Activated naive CD4-positive, alpha-beta T cell treated with Interleukin-2 at 50 U/mL for 16 hours (primary cell): Measurements from ENCODE around the gene L2HGDH.

Experiments
- DNase-seq: peaks from one replicate; pipeline ENCODE4 v3.0.0-alpha.2; 2020

The L2HGDH gene

DNA sequence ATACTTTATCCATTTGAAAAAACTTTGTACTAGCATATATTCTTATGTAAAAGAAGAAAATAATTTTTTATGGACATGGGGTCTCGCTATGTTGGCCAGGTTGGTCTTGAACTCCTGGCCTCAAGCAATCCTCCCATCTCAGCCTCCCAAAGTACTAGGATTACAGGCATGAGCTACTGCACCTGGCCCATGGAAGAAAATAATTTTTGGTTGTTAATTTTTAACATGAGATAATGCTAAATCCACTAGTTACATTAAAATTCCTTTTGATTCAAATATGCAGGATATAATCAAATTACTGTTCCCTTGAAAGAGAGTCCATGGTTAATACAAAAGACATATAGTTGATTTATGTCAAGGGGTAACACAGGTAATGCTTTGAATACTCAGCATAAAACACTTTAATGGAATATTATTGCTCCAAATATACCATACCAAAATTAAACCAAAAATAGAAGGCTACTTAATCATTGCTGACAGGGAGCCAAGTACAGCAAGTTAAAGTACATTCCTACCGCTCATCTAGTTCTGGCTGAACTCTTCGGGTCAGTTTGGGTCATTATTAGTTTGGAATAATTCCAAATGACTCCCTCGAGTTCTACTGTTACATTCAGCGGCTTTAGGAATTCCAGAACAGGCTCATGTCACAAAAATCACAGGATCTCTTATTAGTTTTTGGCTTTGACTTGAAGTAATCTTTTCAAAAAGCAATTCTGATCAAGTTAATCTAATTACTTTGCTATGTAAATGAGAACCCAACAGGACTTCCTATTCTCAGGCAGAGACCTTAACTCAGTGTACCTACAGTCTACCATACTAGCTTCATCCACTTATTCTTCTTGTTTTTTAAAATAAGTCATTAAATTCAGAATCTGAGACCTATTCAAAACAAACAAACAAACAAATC is 86.7 kb downstream of the L2HGDH start:
- no peak for DNase-seq

DNA sequence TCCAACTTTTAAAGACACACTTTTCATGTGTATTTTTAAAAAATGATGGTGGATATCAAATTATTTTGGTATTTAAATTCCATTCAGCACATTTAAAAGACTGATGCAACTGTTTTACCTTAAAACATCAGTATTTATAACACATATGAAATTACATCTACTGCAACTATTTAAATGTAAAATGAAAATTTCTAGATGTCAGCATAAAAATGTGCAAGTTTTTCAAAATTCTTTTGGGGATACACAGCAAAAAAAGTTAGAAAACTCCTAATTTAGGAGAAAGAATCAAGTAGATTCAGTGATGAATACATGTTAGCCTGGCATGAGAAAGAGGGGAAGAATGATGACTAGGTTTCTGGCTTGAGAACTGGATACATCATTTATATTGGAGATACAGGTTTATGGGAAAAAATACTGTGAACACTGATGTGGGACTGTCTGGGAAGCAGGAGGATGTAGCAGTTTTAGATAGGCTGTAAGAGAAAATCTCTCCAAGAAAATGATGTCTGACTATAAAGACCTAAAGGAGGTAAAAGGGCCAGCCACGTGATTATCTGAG is 89.9 kb downstream of the L2HGDH start:
- no peak for DNase-seq

DNA sequence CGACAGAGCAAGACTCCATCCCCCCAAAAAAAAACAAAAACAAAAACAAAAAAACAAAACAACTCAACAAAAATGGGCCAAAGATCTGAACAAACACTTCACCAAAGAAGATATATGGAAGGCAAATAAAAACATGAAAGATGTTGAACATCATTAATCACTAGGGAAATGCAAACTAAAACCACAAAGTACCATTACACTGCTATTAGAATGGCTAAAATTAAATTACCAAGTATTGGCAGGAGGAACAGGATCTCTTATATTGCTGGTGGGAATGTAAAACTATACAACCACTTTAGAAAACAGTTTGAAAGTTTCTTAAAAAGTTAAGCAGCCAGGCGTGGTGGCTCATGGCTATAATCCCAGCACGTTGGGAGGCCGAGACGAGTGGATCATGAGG is 93.5 kb downstream of the L2HGDH start:
- DNase-seq = no peak

DNA sequence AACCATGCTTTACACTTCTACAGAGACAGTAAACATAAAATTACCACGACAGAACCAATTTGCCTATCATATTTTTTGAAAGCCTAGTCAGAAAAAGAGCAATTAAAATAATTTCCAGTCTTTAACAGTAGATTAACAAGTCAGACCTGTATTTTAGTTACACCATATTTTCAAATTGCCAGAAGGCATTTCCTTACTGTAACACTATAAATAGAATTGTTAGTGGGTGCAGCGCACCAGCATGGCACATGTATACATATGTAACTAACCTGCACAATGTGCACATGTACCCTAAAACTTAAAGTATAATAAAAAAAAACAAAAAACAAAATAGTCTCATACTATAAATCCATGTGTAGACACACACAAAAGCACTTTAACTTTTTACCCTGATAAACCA is 96.6 kb downstream of the L2HGDH start:
- no peak for DNase-seq

DNA sequence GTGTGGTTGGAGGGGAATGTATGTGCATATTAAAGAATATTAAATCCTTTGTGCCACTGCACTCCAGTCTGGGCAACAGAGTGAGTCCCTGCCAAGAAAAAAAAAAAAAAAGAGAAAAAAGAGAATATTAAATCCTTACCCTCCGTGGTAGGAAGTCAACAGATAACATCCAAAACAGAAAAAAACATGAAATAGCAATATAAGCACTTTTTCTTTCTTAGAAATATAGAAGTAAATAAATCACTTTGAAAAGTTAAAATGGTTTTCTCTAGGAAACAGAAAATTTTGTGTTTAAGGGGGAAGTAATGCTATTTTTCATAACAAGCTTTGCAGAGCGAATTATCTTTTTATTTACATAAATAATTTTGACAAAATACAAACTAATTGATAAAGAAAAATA is 98.2 kb downstream of the L2HGDH start:
- DNase-seq = no peak

DNA sequence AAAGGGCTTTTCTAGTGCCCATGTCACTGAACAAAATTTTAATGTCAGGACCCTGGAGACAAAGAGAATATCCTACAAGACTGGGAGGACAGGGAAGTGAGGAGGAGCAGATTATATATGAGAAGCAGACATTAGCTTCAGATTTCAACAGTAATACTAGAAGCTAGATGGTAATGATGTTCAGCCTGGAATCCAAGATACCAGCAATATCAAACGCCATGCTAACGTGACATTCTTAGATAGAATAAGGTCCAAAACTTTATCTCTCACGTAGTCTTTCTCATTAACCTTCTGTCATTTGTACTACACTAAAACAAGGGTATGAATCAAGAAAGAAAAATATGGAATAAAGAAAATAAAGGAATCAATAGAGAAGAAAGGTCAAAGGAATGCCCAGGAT is 99.3 kb downstream of the L2HGDH start:
- no peak for DNase-seq

DNA sequence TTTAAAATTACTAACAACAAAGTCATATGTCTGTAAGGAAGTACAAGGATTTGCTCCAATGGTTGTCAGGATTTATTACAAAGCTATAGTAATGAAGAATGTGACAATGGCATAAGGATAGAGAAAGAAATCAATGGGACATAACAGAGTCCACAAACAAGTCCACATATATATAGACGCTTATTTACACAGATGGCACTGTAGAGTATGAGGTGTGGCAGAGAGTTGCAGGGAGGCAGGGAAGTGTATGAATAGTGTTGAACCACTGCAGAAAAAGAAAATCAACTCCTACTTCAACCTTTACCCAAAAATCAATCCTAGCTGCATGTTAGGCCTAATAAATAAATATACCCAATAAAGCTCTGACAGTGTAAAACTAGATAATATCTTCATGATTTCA is 102.0 kb downstream of the L2HGDH start:
- no peak for DNase-seq

DNA sequence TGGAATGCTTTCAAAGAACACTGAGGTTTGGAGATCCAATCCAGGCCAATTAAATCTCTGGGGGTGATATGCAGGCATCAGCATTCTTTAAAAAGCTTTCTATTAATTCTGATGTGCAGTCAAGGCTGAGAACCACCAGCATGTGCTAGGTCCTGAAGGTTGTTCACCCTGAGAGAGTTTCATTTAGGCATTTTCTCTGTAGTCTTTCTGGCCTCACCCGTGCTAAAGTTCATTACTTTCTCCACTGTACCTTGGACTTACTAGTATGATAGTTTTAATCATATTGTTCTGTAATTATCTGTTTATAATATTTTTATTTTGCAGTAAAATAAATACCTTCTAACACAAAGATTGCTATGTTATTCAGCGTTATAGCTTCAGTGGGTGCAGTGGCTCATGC is 113.5 kb downstream of the L2HGDH start:
- DNase-seq = no peak

DNA sequence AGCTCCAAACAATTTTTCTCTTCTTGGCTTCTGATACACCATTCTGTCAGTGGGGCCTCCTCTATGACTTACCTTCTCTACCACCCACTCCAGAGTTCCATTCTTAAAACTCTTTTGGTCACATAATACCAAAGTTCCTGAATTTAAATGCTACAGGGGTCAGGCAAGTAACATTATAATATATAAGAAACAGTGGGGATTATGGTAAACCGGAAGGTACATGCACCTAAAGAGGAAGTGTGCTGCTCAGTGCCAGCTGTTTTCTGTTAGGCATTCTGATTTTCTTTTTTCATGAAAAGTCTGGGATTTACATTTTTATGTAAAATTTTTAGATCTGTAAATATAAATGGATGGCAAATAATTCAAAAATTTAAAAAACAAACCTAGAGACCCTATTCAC is 120.5 kb downstream of the L2HGDH start:
- DNase-seq = no peak
